ENCODE results near the gene P3H2. TPM values are rescaled to one million over a fixed set of nuclear protein-coding genes. Genes with fewer than 3 reads are reported as not detected.

The P3H2 gene
- total RNA-seq, 1 experiment from 2014 or later, result 82.2 TPM

DNA sequence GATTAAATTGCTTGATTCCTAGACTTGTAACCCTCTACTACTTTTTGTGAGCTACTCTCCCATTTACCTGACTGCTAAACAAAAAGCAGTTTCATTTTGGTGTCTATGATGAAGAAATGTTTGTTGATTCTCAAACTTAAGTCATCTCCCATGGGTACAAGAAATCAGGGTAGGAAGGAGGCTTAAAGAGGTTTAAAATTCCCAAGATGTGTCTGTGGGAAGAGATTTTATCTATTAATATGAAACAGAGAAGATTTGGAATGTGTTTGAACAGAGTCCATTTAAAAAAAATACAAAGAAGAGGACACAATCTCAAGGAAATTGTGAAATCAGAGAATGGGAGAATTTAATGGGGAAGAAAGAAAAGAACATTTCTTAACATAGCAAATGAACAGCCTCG is 14.8 kb downstream of the P3H2 start:
- ATAC-seq (no peak), DNase-seq (ENCODE audit: low read depth, low spot score) (no peak)
- in situ Hi-C loops (cut with HindIII; ENCODE audit: low pct_unique_long_range_greater_than_20kb, low sequenced_read_pairs) (no loop called here), intact Hi-C loops (cut with micrococcal nuclease; ENCODE audit: unreplicated experiment) (no loop called here)
- Histone ChIP-seq H3K9me3 (ENCODE audit: control insufficient read depth, insufficient read depth, low read depth, low read length) (no peaks in the 10 kb centered on the region), H3K27me3 (ENCODE audit: control insufficient read depth, insufficient read depth, low read length) (no peaks in the 10 kb centered on the region), H3K4me1 (ENCODE audit: control insufficient read depth, insufficient read depth, low read length) (peaks cover 25% of the 10 kb centered on the region), H3K4me3 (ENCODE audit: low read depth in 2 of 2, low read length in 2 of 2) (no peak overlapping the region), H3K36me3 (ENCODE audit: control insufficient read depth, insufficient read depth, low read length) (no peaks in the 10 kb centered on the region), H3K27ac (ENCODE audit: low read length) (peak overlapping the region; percentile 19; the same call in 1 of the 2 replicates)
- TF ChIP-seq TCF7L2 (IDR thresholded peaks at IDR 0.05; ENCODE audit: low read depth, low read length) (no peak), SIN3A (IDR thresholded peaks at IDR 0.05; ENCODE audit: borderline replicate concordance, insufficient read depth, low read depth, low read length) (no peak), POLR2AphosphoS5 (IDR thresholded peaks at IDR 0.05; ENCODE audit: low read depth, low read length) (no peak), CTCF (IDR thresholded peaks at IDR 0.05) (no peak)
- TF ChIP-seq, protein P1, sequence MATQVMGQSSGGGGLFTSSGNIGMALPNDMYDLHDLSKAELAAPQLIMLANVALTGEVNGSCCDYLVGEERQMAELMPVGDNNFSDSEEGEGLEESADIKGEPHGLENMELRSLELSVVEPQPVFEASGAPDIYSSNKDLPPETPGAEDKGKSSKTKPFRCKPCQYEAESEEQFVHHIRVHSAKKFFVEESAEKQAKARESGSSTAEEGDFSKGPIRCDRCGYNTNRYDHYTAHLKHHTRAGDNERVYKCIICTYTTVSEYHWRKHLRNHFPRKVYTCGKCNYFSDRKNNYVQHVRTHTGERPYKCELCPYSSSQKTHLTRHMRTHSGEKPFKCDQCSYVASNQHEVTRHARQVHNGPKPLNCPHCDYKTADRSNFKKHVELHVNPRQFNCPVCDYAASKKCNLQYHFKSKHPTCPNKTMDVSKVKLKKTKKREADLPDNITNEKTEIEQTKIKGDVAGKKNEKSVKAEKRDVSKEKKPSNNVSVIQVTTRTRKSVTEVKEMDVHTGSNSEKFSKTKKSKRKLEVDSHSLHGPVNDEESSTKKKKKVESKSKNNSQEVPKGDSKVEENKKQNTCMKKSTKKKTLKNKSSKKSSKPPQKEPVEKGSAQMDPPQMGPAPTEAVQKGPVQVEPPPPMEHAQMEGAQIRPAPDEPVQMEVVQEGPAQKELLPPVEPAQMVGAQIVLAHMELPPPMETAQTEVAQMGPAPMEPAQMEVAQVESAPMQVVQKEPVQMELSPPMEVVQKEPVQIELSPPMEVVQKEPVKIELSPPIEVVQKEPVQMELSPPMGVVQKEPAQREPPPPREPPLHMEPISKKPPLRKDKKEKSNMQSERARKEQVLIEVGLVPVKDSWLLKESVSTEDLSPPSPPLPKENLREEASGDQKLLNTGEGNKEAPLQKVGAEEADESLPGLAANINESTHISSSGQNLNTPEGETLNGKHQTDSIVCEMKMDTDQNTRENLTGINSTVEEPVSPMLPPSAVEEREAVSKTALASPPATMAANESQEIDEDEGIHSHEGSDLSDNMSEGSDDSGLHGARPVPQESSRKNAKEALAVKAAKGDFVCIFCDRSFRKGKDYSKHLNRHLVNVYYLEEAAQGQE (IDR thresholded peaks at IDR 0.05; ENCODE audit: insufficient read depth in 1 of 2, low read depth in 2 of 2, low read length in 1 of 2), result no peak
- no TSS peak for BruUV-seq (replicated peaks)
- ChIA-PET CTCF (no interaction called here), POLR2A (no interaction called here)

DNA sequence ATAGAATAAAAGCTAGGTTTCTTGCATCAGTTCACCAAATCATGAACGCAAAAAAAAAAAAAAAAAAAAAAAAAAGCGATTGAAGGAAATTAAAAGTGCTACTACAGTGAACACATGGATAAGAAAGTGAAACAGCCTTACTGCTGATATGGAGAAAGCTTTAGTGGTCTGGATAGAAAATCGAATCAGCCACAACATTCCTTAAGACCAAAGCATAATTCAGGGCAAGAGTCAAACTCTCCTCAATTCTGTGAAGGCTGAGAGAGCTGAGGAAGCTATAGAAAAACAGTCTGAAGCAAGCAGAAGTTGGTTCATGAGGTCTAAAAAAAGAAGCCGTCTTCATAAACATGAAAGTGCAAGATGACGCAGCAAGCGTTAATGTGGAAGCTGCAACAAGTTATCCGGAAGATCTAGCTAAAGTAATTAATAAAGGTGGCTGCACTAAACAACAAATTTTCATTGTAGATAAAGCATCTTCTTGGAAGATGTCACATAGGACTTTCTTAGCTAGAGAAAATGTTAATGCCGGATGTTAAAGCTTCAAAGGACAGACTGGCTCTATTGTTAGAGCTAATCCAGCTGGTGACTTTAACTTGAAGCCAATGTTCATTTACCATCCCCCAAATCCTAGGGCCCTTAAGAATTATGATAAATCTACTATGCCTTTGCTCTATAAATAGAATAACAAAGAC is 19.2 kb downstream of the P3H2 start:
- peak overlapping the region; percentile 39 to 44 for H3K4me3 ChIP-seq (ENCODE audit: low read depth in 2 of 2, low read length in 2 of 2)
- H3K9me3 ChIP-seq (ENCODE audit: control insufficient read depth, insufficient read depth, low read depth, low read length), result no peaks in the 10 kb centered on the region
- H3K27ac ChIP-seq (ENCODE audit: low read length), result peak overlapping the region; percentile 90
- intact Hi-C loops (cut with micrococcal nuclease; ENCODE audit: unreplicated experiment) (no loop called here), in situ Hi-C loops (cut with HindIII; ENCODE audit: low pct_unique_long_range_greater_than_20kb, low sequenced_read_pairs) (no loop called here)
- peak; percentile 50 for DNase-seq (ENCODE audit: low read depth, low spot score)
- H3K36me3 ChIP-seq (ENCODE audit: control insufficient read depth, insufficient read depth, low read length), result no peaks in the 10 kb centered on the region
- CTCF ChIA-PET, result no interaction called here
- ATAC-seq, result peak; percentile 61
- H3K27me3 ChIP-seq (ENCODE audit: control insufficient read depth, insufficient read depth, low read length), result no peaks in the 10 kb centered on the region
- POLR2A ChIA-PET, result interaction anchor here (0.6 to 1.3 kb wide), 2 partner anchors 11 to 63 kb away, joined by 5 to 10 read pairs; no protein-coding TSS in a partner anchor
- TF ChIP-seq, protein P1 (IDR thresholded peaks at IDR 0.05; ENCODE audit: insufficient read depth in 1 of 2, low read depth in 2 of 2, low read length in 1 of 2), result no peak
- TF ChIP-seq TCF7L2 (IDR thresholded peaks at IDR 0.05; ENCODE audit: low read depth, low read length) (peak; percentile 82), SIN3A (IDR thresholded peaks at IDR 0.05; ENCODE audit: borderline replicate concordance, insufficient read depth, low read depth, low read length) (no peak), CTCF (IDR thresholded peaks at IDR 0.05) (no peak), POLR2AphosphoS5 (IDR thresholded peaks at IDR 0.05; ENCODE audit: low read depth, low read length) (no peak)
- peaks cover 53% of the 10 kb centered on the region for H3K4me1 ChIP-seq (ENCODE audit: control insufficient read depth, insufficient read depth, low read length)
- no TSS peak for BruUV-seq (replicated peaks)

Measured in Panc1 (cell line).